ENCODE data around the gene NEK10.

GRCh38 chr3:27108322-27108721 is 260.9 kb downstream of the NEK10 start:
- TF ChIP-seq, protein P1, sequence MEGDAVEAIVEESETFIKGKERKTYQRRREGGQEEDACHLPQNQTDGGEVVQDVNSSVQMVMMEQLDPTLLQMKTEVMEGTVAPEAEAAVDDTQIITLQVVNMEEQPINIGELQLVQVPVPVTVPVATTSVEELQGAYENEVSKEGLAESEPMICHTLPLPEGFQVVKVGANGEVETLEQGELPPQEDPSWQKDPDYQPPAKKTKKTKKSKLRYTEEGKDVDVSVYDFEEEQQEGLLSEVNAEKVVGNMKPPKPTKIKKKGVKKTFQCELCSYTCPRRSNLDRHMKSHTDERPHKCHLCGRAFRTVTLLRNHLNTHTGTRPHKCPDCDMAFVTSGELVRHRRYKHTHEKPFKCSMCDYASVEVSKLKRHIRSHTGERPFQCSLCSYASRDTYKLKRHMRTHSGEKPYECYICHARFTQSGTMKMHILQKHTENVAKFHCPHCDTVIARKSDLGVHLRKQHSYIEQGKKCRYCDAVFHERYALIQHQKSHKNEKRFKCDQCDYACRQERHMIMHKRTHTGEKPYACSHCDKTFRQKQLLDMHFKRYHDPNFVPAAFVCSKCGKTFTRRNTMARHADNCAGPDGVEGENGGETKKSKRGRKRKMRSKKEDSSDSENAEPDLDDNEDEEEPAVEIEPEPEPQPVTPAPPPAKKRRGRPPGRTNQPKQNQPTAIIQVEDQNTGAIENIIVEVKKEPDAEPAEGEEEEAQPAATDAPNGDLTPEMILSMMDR (conservative IDR thresholded peaks at IDR 0.05), result no peak
- no peak for TF ChIP-seq ZFX (IDR thresholded peaks at IDR 0.05)

All from C4-2B (cell line).